GM23338 (cell line): ENCODE data around the gene HEXB. TPM values are rescaled to one million over a fixed set of nuclear protein-coding genes. Genes with fewer than 3 reads are reported as not detected.

ENCODE experiments used
- ATAC-seq: fragments of 200-7000 bp; cut with Tn5 transposase; 3 replicates; pipeline ENCODE4 v1.9.1; 2020
- DNase-seq: peaks from one replicate; pipeline ENCODE4 v3.0.0-alpha.2; 2015; ENCODE audit warnings: low spot score
- H2AFZ ChIP-seq: fragments of 200-600 bp; sonication (generic); 2 replicates; pipeline ENCODE4 v1.8.0; 2016; ENCODE audit warnings: antibody characterized with exemption, mild to moderate bottlenecking, moderate library complexity
- H3F3A ChIP-seq: fragments of 200-600 bp; sonication (generic); replicated peaks from 2 replicates; pipeline ENCODE4 v1.8.0; 2017; ENCODE audit warnings: antibody characterized with exemption, mixed run types, low read depth
- H3K27ac ChIP-seq: fragments of 200-600 bp; sonication (generic); 2 replicates; pipeline ENCODE4 v1.6.1; 2016; ENCODE audit warnings: low read depth
- H3K27me3 ChIP-seq: fragments of 200-600 bp; sonication (generic); 2 replicates; pipeline ENCODE4 v1.8.0; 2016; ENCODE audit warnings: mild to moderate bottlenecking, mixed run types, moderate library complexity; ENCODE audit not compliant: insufficient read depth
- H3K36me3 ChIP-seq: fragments of 200-600 bp; sonication (generic); 2 replicates; pipeline ENCODE4 v1.8.0; 2016; ENCODE audit warnings: mild to moderate bottlenecking; ENCODE audit not compliant: insufficient read depth
- H3K4me1 ChIP-seq: fragments of 200-600 bp; sonication (generic); 2 replicates; pipeline ENCODE4 v1.8.0; 2016; ENCODE audit warnings: mild to moderate bottlenecking, moderate library complexity; ENCODE audit not compliant: insufficient read depth
- H3K4me2 ChIP-seq: fragments of 200-600 bp; sonication (generic); 2 replicates; pipeline ENCODE4 v1.7.1; 2017; ENCODE audit warnings: mixed run types
- H3K4me3 ChIP-seq: fragments of 200-600 bp; sonication (generic); 2 replicates; pipeline ENCODE4 v1.6.1; 2016; ENCODE audit warnings: mixed run types
- H3K79me2 ChIP-seq: fragments of 200-600 bp; sonication (generic); replicated peaks from 2 replicates; pipeline ENCODE4 v1.8.0; 2017; ENCODE audit warnings: mild to moderate bottlenecking; ENCODE audit not compliant: insufficient read depth
- H3K9me2 ChIP-seq: fragments of 200-600 bp; sonication (generic); 2 replicates; pipeline ENCODE4 v1.8.0; 2017; ENCODE audit not compliant: insufficient read depth
- H4K20me1 ChIP-seq: fragments of 200-600 bp; sonication (generic); replicated peaks from 2 replicates; pipeline ENCODE4 v1.8.0; 2017; ENCODE audit warnings: mild to moderate bottlenecking; ENCODE audit not compliant: insufficient read depth
- H3K27ac Mint-ChIP-seq: 2 replicates; pipeline ENCODE4 v1.8.0; 2020; ENCODE audit warnings: inconsistent platforms, mild to moderate bottlenecking, moderate library complexity, mixed read lengths
- H3K27me3 Mint-ChIP-seq: 3 replicates; pipeline ENCODE4 v1.8.0; 2022; ENCODE audit warnings: low read depth, mild to moderate bottlenecking, moderate library complexity, mixed read lengths, inconsistent platforms; ENCODE audit not compliant: insufficient read depth, poor library complexity
- H3K36me3 Mint-ChIP-seq: 3 replicates; pipeline ENCODE4 v1.8.0; 2021; ENCODE audit warnings: low read depth, mild to moderate bottlenecking, inconsistent platforms, moderate library complexity, mixed read lengths
- H3K4me1 Mint-ChIP-seq: 3 replicates; pipeline ENCODE4 v1.8.0; 2020; ENCODE audit warnings: mild to moderate bottlenecking, inconsistent platforms, mixed read lengths
- H3K4me3 Mint-ChIP-seq: 3 replicates; pipeline ENCODE4 v1.8.0; 2021; ENCODE audit warnings: moderate library complexity, mild to moderate bottlenecking, inconsistent platforms, mixed read lengths
- H3K9me3 Mint-ChIP-seq: 3 replicates; pipeline ENCODE4 v1.8.0; 2020; ENCODE audit warnings: moderate library complexity, mild to moderate bottlenecking, inconsistent platforms, mixed read lengths
- CREB1 ChIP-seq: fragments of 250-450 bp; sonication (Bioruptor Pico); IDR thresholded peaks from 2 replicates; pipeline ENCODE4 v1.5.0; 2020; ENCODE audit warnings: low read depth, mild to moderate bottlenecking, moderate library complexity
- ETS1 ChIP-seq: IDR thresholded peaks from 2 replicates; pipeline ENCODE4 v1.6.1; 2016; ENCODE audit warnings: antibody characterized with exemption
- EZH2 ChIP-seq: fragments of 200-600 bp; sonication (generic); IDR thresholded peaks from one replicate; pipeline ENCODE4 v1.8.0; 2017; ENCODE audit warnings: antibody characterized with exemption, mild to moderate bottlenecking, low read depth; ENCODE audit not compliant: unreplicated experiment
- EZH2phosphoT487 ChIP-seq: fragments of 200-600 bp; sonication (generic); IDR thresholded peaks from one replicate; pipeline ENCODE4 v1.8.1; 2018; ENCODE audit warnings: antibody characterized with exemption; ENCODE audit not compliant: unreplicated experiment
- JUNB ChIP-seq: IDR thresholded peaks from one replicate; pipeline ENCODE4 v1.6.1; 2016; ENCODE audit warnings: antibody characterized with exemption; ENCODE audit not compliant: unreplicated experiment
- NANOG ChIP-seq: IDR thresholded peaks from 2 replicates; pipeline ENCODE4 v1.6.1; 2016; ENCODE audit warnings: antibody characterized with exemption, borderline replicate concordance
- POLR2AphosphoS5 ChIP-seq: IDR thresholded peaks from 2 replicates; pipeline ENCODE4 v1.6.1; 2016; ENCODE audit warnings: antibody characterized with exemption, low read depth
- REST ChIP-seq: IDR thresholded peaks from one replicate; pipeline ENCODE4 v1.6.1; 2018; ENCODE audit warnings: antibody characterized with exemption; ENCODE audit not compliant: unreplicated experiment
- STAT1 ChIP-seq: IDR thresholded peaks from one replicate; pipeline ENCODE4 v1.6.1; 2016; ENCODE audit warnings: antibody characterized with exemption; ENCODE audit not compliant: unreplicated experiment
- ZNF114 ChIP-seq: fragments of 250-450 bp; sonication (Bioruptor Pico); IDR thresholded peaks from 2 replicates; pipeline ENCODE4 v1.5.0; 2020; ENCODE audit warnings: mild to moderate bottlenecking, moderate library complexity
- ZNF331 ChIP-seq: fragments of 250-450 bp; sonication (Bioruptor Pico); IDR thresholded peaks from 2 replicates; pipeline ENCODE4 v1.5.0; 2020; ENCODE audit warnings: low read depth, mild to moderate bottlenecking, moderate library complexity
- ZNF462 ChIP-seq: fragments of 250-450 bp; sonication (Bioruptor Pico); IDR thresholded peaks from 2 replicates; pipeline ENCODE4 v1.5.0; 2020; ENCODE audit warnings: mild to moderate bottlenecking, moderate library complexity
- polyA plus RNA-seq: library from polyadenylated mRNA; unstranded; fragments of >200 nt; fragmentation: Nextera tagmentation; extraction: Ambion mirVana; gene quantifications from 2 replicates; pipeline ENCODE4 v1.2.1, GENCODE V29; 2016
- total RNA-seq: library from RNA; depleted of rRNA; stranded (reverse); fragments of >200 nt; shearing (Covaris generic); gene quantifications from 2 replicates; pipeline ENCODE4 v1.2.3, GENCODE V29; 2014
- TF ChIP-seq, protein P1 (sequence below), 2 experiments: fragments of 200-600 bp in 1 of 2; sonication (generic) in 1 of 2; conservative IDR thresholded peaks; 2 replicates each; pipeline versions ENCODE4 v1.5.1 to v1.6.1; 2016 to 2017; ENCODE audit warnings: antibody characterized with exemption in 2 of 2, low read depth in 2 of 2, mild to moderate bottlenecking in 2 of 2, moderate library complexity in 1 of 2

The HEXB gene
- total and polyA plus RNA-seq, 2 experiments from 2014 or later, result 49.2 to 70.8 TPM

DNA sequence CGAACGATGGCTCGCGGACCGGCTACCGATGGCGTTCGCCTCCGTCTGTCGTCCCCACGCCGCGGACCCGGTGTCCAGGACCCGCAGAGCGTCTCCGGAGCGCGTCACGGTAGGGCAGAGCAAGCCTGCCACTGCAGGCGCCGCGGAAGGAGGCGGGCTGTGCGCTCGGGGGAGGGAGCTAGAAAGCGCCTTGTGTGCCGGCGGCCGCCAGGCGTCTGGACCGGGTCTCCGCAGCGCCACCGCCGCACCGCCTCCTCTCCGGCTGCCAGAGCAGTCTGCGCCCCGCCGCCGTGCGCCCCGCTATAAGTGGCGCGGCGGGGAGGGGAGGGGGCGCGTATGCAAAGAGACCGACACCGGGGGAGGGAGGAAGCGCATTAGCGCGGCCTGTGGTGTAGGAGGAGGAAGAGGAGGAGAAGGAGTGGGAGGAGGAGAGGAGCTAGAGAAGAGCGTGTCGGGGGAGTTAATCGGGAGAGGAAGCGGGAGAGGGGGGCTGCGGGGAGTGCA is 44.5 kb upstream of the HEXB start, which contains the start of gene ENC1:
Gene ENC1 (minus strand): TSS at position 279 of the 504 bp plus-strand sequence. CDS start 4,243 bp downstream, outside the sequence.
- peak within 1 kb of the TSS; percentile 95 for H3K4me3 Mint-ChIP-seq
- Histone ChIP-seq H3K27me3 (peaks cover 43% of the 10 kb centered on the region), H2AFZ (peak within 1 kb of the TSS; percentile 98), H3K4me3 (peak within 1 kb of the TSS; percentile 99), H3K4me2 (peak within 1 kb of the TSS; percentile 99), H3F3A (0 out of 2 replicates have a peak, but pooled peaks cover 6% of the 10 kb centered on the region), H3K27ac (peak within 1 kb of the TSS; percentile 87; the same call in 1 of the 2 replicates), H4K20me1 (peaks cover 26% of the 10 kb centered on the region), H3K36me3 (no peaks in the 10 kb centered on the region; the same call in 1 of the 2 replicates), H3K4me1 (peaks cover 28% of the 10 kb centered on the region), H3K9me2 (no peaks in the 10 kb centered on the region), H3K79me2 (peaks cover 44% of the 10 kb centered on the region)
- TF ChIP-seq EZH2 (no peak), ZNF331 (CRISPR knock-in tag) (no peak), CREB1 (peak; percentile 65), ZNF462 (CRISPR knock-in tag) (peak; percentile 79), NANOG (no peak), EZH2phosphoT487 (no peak), ETS1 (peak; percentile 54; the same call in 1 of the 2 replicates), ZNF114 (CRISPR knock-in tag) (no peak), STAT1 (no peak), JUNB (no peak), POLR2AphosphoS5 (peak; percentile 95), REST (no peak)
- TF ChIP-seq, protein P1, sequence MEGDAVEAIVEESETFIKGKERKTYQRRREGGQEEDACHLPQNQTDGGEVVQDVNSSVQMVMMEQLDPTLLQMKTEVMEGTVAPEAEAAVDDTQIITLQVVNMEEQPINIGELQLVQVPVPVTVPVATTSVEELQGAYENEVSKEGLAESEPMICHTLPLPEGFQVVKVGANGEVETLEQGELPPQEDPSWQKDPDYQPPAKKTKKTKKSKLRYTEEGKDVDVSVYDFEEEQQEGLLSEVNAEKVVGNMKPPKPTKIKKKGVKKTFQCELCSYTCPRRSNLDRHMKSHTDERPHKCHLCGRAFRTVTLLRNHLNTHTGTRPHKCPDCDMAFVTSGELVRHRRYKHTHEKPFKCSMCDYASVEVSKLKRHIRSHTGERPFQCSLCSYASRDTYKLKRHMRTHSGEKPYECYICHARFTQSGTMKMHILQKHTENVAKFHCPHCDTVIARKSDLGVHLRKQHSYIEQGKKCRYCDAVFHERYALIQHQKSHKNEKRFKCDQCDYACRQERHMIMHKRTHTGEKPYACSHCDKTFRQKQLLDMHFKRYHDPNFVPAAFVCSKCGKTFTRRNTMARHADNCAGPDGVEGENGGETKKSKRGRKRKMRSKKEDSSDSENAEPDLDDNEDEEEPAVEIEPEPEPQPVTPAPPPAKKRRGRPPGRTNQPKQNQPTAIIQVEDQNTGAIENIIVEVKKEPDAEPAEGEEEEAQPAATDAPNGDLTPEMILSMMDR (conservative IDR thresholded peaks at IDR 0.05; ENCODE audit: low read depth in 2 of 2), result peak; percentile 16 to 31; a peak in 2 of 4 replicates
- no peaks in the 10 kb centered on the region for H3K9me3 Mint-ChIP-seq
- DNase-seq (peak; percentile 97), ATAC-seq (peak; percentile 84)
- H3K36me3 Mint-ChIP-seq, result peaks cover 7% of the 10 kb centered on the region
- H3K27me3 Mint-ChIP-seq, result peaks cover 14% of the 10 kb centered on the region
- no peak within 1 kb of the TSS for H3K27ac Mint-ChIP-seq
- H3K4me1 Mint-ChIP-seq, result peaks cover 37% of the 10 kb centered on the region
